ENCODE results near the gene GOSR2.

DNA sequence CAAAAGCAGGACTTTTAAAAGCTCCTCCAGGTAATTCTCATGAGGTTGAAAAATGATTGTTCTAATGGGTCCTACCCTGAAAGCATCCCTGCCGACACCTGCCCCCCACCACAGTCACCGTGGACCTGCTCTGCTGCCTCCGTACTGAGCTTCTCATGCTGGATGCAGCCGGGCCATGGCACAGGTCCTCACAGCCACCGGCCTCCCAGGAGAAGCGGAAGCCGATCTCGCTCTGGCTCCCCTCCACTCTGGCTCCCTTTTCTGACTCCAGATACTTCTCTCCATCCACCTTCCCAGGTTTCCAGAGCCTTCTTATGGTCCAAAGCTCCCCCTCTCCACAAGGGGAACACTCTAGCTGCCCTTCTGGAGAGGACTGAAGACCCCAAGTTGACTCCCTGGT lies 45.9 kb downstream of the GOSR2 start:
- TF ChIP-seq, protein P1, sequence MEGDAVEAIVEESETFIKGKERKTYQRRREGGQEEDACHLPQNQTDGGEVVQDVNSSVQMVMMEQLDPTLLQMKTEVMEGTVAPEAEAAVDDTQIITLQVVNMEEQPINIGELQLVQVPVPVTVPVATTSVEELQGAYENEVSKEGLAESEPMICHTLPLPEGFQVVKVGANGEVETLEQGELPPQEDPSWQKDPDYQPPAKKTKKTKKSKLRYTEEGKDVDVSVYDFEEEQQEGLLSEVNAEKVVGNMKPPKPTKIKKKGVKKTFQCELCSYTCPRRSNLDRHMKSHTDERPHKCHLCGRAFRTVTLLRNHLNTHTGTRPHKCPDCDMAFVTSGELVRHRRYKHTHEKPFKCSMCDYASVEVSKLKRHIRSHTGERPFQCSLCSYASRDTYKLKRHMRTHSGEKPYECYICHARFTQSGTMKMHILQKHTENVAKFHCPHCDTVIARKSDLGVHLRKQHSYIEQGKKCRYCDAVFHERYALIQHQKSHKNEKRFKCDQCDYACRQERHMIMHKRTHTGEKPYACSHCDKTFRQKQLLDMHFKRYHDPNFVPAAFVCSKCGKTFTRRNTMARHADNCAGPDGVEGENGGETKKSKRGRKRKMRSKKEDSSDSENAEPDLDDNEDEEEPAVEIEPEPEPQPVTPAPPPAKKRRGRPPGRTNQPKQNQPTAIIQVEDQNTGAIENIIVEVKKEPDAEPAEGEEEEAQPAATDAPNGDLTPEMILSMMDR (IDR thresholded peaks at IDR 0.05) = no peak
- TF ChIP-seq POLR2A (IDR thresholded peaks at IDR 0.05) = no peak
